HFFc6 (cell line): ENCODE measurements around the gene HAUS5. TPM values are rescaled to one million over a fixed set of nuclear protein-coding genes. Genes with fewer than 3 reads are reported as not detected.

Source experiments
- DNase-seq: peaks from one replicate; pipeline ENCODE4 v3.0.0-alpha.2; 2018
- H3K27ac Mint-ChIP-seq: 2 replicates; pipeline ENCODE4 v1.8.0; 2020; ENCODE audit warnings: mild to moderate bottlenecking, mixed read lengths
- H3K27me3 Mint-ChIP-seq: 2 replicates; pipeline ENCODE4 v1.8.0; 2021; ENCODE audit warnings: mild to moderate bottlenecking, moderate library complexity, mixed read lengths; ENCODE audit not compliant: insufficient read depth
- H3K36me3 Mint-ChIP-seq: 2 replicates; pipeline ENCODE4 v1.8.0; 2021; ENCODE audit warnings: low read depth, mixed read lengths
- H3K4me1 Mint-ChIP-seq: 2 replicates; pipeline ENCODE4 v1.8.0; 2020; ENCODE audit warnings: low read depth, mixed read lengths
- H3K4me3 Mint-ChIP-seq: 2 replicates; pipeline ENCODE4 v1.8.0; 2020; ENCODE audit warnings: mild to moderate bottlenecking, moderate library complexity, mixed read lengths
- H3K9me3 Mint-ChIP-seq: 2 replicates; pipeline ENCODE4 v1.8.0; 2020; ENCODE audit warnings: mild to moderate bottlenecking, mixed read lengths
- total RNA-seq, 6 experiments: library from RNA; stranded (reverse); fragmentation: NEBNext Ultra II Directional; extraction: Animal tissue kit (Norgen Biotek cat#: 25700); gene quantifications; 2 replicates in 1 of 6; 3 replicates in 5 of 6; pipeline ENCODE4 v1.2.3, GENCODE V29; 2021
- TF ChIP-seq, protein P1 (sequence below): fragments of 200-600 bp; sonication (generic); IDR thresholded peaks from 2 replicates; pipeline ENCODE4 v1.5.0; 2021; ENCODE audit warnings: antibody characterized with exemption, mild to moderate bottlenecking

Gene HAUS5
- total RNA-seq, 6 experiments from 2014 or later = 6.6 to 13.9 (median 12.2) TPM

DNA sequence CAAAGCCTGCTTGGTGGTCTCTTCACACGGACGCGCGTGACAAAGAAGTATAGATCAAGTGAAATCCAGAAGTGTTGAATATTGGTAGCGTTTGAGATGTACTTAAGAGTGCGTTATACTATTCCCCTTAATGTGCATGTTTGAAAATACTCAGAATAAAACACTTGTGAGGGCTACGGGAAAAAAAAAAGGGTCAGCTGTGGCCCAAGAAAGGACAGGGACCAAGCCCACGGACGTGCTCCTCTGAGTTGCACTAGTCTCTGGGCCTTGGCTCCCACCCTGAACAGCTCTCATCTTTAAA, 15.7 kb downstream of the HAUS5 start:
- Mint-ChIP-seq H3K9me3 (no peaks in the 10 kb centered on the region), H3K4me3 (peak overlapping the region; percentile 99), H3K27ac (peak overlapping the region; percentile 99), H3K36me3 (peaks cover 33% of the 10 kb centered on the region), H3K4me1 (peaks cover 12% of the 10 kb centered on the region), H3K27me3 (peaks cover 6% of the 10 kb centered on the region; the same call in 1 of the 2 replicates)
- TF ChIP-seq, protein P1, sequence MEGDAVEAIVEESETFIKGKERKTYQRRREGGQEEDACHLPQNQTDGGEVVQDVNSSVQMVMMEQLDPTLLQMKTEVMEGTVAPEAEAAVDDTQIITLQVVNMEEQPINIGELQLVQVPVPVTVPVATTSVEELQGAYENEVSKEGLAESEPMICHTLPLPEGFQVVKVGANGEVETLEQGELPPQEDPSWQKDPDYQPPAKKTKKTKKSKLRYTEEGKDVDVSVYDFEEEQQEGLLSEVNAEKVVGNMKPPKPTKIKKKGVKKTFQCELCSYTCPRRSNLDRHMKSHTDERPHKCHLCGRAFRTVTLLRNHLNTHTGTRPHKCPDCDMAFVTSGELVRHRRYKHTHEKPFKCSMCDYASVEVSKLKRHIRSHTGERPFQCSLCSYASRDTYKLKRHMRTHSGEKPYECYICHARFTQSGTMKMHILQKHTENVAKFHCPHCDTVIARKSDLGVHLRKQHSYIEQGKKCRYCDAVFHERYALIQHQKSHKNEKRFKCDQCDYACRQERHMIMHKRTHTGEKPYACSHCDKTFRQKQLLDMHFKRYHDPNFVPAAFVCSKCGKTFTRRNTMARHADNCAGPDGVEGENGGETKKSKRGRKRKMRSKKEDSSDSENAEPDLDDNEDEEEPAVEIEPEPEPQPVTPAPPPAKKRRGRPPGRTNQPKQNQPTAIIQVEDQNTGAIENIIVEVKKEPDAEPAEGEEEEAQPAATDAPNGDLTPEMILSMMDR = no peak
- DNase-seq = no peak

DNA sequence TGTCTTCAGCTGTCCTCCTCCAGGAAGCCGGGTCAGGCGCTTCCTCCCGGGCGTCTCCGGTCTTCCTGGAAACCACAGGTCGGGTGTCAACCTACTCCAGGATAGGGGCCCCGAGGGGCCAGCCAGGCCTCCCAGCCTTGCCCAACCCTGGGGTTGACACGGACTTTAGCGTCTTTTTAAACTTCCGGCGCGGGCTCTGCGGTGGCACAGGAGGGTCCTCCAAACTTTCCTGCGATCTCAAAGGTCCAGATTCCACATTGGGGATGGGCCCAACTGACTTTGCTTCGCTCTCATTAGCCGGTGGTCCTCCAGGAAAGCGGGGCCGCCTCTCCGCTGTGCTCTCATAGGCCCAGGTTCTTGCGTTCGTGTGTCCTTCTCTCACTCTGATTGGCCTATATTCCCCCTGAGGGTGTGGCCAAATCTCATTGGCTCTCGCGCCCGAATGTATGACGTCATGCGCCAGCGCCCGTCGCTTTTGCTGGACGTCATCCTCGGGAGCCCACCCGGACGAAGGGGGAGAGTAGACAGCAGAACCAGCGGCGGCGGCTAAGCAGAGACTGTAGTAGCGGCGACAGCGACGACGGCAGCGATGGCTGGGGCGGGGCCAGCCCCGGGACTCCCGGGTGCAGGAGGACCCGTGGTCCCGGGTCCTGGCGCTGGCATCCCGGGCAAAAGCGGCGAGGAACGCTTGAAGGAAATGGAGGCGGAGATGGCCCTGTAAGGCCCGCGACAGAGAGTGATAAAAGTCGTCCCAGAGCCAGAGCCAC, 16.2 kb downstream of the HAUS5 start, which contains the start of gene RBM42:
RBM42 (plus strand) TSS at position 472 of the 767 bp plus-strand sequence; CDS start at position 590, 118 bp downstream.
- Mint-ChIP-seq H3K27me3 (peaks cover 6% of the 10 kb centered on the region; the same call in 1 of the 2 replicates), H3K4me3 (peak within 1 kb of the TSS; percentile 99), H3K9me3 (no peaks in the 10 kb centered on the region), H3K4me1 (peaks cover 12% of the 10 kb centered on the region), H3K36me3 (peaks cover 35% of the 10 kb centered on the region), H3K27ac (peak within 1 kb of the TSS; percentile 99)
- TF ChIP-seq, protein P1 = no peak
- peak; percentile 99 for DNase-seq

DNA sequence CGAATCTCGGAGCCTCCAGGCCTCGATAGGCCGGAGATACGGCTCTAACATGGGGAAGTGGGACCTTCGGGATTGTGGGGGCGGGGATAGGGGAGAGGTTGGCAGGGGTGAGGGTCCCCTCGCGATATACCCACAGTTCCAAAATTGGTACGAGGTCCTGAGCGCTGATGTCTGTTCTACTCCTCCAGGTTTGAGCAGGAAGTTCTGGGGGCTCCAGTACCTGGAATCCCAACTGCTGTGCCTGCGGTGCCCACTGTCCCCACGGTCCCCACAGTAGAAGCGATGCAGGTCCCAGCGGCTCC, 16.7 kb downstream of the HAUS5 start:
- Mint-ChIP-seq H3K4me3 (peak overlapping the region; percentile 99), H3K27ac (peak overlapping the region; percentile 99), H3K36me3 (peaks cover 35% of the 10 kb centered on the region), H3K27me3 (peaks cover 6% of the 10 kb centered on the region; the same call in 1 of the 2 replicates), H3K4me1 (peaks cover 12% of the 10 kb centered on the region), H3K9me3 (no peaks in the 10 kb centered on the region)
- TF ChIP-seq, protein P1 = no peak
- no peak for DNase-seq

DNA sequence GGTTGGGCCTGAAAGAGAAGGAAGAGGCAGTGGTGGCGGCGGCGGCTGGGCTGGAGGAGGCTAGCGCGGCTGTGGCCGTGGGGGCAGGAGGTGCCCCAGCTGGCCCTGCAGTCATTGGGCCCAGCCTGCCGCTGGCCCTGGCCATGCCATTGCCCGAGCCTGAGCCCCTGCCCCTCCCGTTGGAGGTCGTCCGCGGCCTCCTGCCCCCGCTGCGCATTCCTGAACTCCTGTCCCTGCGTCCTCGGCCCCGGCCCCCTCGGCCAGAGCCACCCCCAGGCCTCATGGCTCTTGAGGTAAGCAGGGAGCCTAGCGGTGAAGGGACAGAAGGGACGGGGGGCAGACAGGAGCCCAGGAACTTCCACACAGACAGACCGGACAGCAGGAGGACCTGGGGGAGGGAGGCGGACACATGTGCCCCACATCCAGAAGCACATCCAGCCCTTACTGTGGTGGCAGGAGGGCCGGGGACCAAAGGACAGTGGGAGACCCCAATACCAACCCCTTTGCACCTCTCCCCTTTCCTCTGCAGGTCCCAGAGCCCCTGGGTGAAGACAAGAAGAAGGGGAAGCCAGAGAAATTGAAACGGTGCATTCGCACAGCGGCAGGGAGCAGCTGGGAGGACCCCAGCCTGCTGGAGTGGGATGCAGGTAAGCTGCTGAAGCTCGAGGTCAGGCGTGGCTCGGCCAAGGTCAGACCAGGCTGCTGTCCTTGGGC, 21.3 kb downstream of the HAUS5 start:
- Mint-ChIP-seq H3K4me1 (peaks cover 2% of the 10 kb centered on the region), H3K36me3 (peaks cover 44% of the 10 kb centered on the region), H3K4me3 (no peak overlapping the region), H3K27me3 (peaks cover 2% of the 10 kb centered on the region; the same call in 1 of the 2 replicates), H3K9me3 (no peaks in the 10 kb centered on the region), H3K27ac (no peak overlapping the region)
- TF ChIP-seq, protein P1 = no peak
- DNase-seq = no peak

DNA sequence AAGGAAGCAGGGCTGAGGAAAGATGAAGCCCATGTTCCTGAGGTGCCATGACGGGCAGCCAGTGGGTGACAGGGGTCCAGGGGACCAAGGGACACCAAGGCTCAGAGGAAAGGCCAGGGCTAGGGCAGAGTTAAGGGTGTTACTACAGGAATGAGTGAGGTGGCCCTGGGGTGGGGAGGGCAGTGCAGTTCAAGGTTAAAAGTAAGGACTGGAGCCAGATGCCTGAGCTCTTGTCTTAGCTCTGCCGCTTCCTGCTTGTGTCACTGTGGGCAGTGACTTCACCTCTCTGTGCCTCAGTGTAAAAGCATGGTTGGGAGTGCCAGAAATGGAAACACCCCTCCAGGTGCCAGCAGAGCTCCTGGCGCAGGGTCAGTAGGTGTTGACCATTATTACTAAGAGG, 24.1 kb downstream of the HAUS5 start:
- H3K9me3 Mint-ChIP-seq = no peaks in the 10 kb centered on the region
- TF ChIP-seq, protein P1 = no peak
- no peak overlapping the region for H3K27ac Mint-ChIP-seq
- DNase-seq = no peak
- H3K36me3 Mint-ChIP-seq = peaks cover 28% of the 10 kb centered on the region
- no peak overlapping the region for H3K4me3 Mint-ChIP-seq
- H3K4me1 Mint-ChIP-seq = peaks cover 7% of the 10 kb centered on the region
- H3K27me3 Mint-ChIP-seq = 0 out of 2 replicates have a peak, but pooled peaks cover 3% of the 10 kb centered on the region
